HCT116 (cell line): ENCODE results near the gene BCHE. TPM values are rescaled to one million over a fixed set of nuclear protein-coding genes. Genes with fewer than 3 reads are reported as not detected.

Experiments used
- ATAC-seq: fragments of 200-7000 bp; cut with Tn5 transposase; 2 replicates; pipeline ENCODE4 v1.9.1; 2020; ENCODE audit warnings: mild to moderate bottlenecking, moderate library complexity
- BruUV-seq: library from RNA; stranded (reverse); fragments of 400-500 nt; replicated peaks from 2 replicates; lab custom pipeline; 2021; lab: Mats Ljungman, UMichigan
- CTCF ChIA-PET: fragments of 300-600 bp; sonication (Branson Sonifier 250); formaldehyde crosslinking; loops from one replicate; lab custom pipeline; 2021; ENCODE audit warnings: antibody characterized with exemption; lab: Charles Lee
- POLR2A ChIA-PET: fragments of 300-600, 350-600 bp; sonication (Branson Sonifier 250); formaldehyde crosslinking; loops from one replicate; lab custom pipeline; 2021; ENCODE audit warnings: antibody characterized with exemption; lab: Charles Lee
- RAD21 ChIA-PET, 2 experiments: fragments of 300-600 bp; sonication (Branson Sonifier 250); formaldehyde crosslinking; loops; one replicate each; lab custom pipeline; 2023; ENCODE audit warnings: low total read pairs in 2 of 2; ENCODE audit not compliant: uncharacterized antibody in 2 of 2, unreplicated experiment in 2 of 2, low non-redundant PET in 1 of 2; lab: Charles Lee
- DNase-seq: peaks from one replicate; pipeline ENCODE4 v3.0.0-alpha.2; 2010; ENCODE audit warnings: low read depth, low spot score
- H2AFZ ChIP-seq: fragments of 200-600 bp; shearing (Covaris generic), sonication (generic); 2 replicates; pipeline ENCODE4 v1.6.1; 2017; ENCODE audit warnings: low read depth, mixed run types, mixed read lengths, antibody characterized with exemption, low read length; ENCODE audit not compliant: poor library complexity, severe bottlenecking
- H3K27ac ChIP-seq: 2 replicates; pipeline ENCODE4 v1.5.1; 2012; ENCODE audit warnings: low read depth, low read length
- H3K27me3 ChIP-seq: fragments of 200-600 bp; sonication (generic); 2 replicates; pipeline ENCODE4 v1.6.1; 2016; ENCODE audit warnings: mixed run types, low read length, mixed read lengths; ENCODE audit not compliant: insufficient read depth
- H3K36me3 ChIP-seq, 2 experiments: fragments of 200-500 bp in 1 of 2; fragments of 200-600 bp in 1 of 2; sonication (Bioruptor generic) in 1 of 2; sonication (generic) in 1 of 2; 2 replicates each; pipeline versions ENCODE4 v1.5.1 to v1.6.1; 2014 to 2016; ENCODE audit warnings: low read length in 2 of 2, inconsistent platforms in 1 of 2, mixed read lengths in 1 of 2, mixed run types in 1 of 2; ENCODE audit not compliant: insufficient read depth in 2 of 2, control insufficient read depth in 1 of 2
- H3K4me1 ChIP-seq, 2 experiments: fragments of 200-600 bp in 1 of 2; sonication (generic) in 1 of 2; 2 replicates each; pipeline versions ENCODE4 v1.5.1 to v1.6.1; 2012 to 2017; ENCODE audit warnings: low read length in 2 of 2, inconsistent platforms in 1 of 2, mild to moderate bottlenecking in 1 of 2, mixed read lengths in 1 of 2, mixed run types in 1 of 2, moderate library complexity in 1 of 2; ENCODE audit not compliant: insufficient read depth in 2 of 2, control insufficient read depth in 1 of 2
- H3K4me2 ChIP-seq: fragments of 200-600 bp; sonication (generic); 2 replicates; pipeline ENCODE4 v1.6.1; 2017; ENCODE audit warnings: mixed run types, low read length, mixed read lengths
- H3K4me3 ChIP-seq, 2 experiments: fragments of 200-600 bp in 1 of 2; sonication (generic) in 1 of 2; replicated peaks in 1 of 2; 2 replicates each; pipeline ENCODE4 v1.5.1; 2011 to 2016; ENCODE audit warnings: low read length in 2 of 2, control low read depth in 1 of 2, low read depth in 1 of 2, mild to moderate bottlenecking in 1 of 2, mixed read lengths in 1 of 2, mixed run types in 1 of 2
- H3K79me2 ChIP-seq: fragments of 200-600 bp; sonication (generic); 2 replicates; pipeline ENCODE4 v1.6.1; 2017; ENCODE audit warnings: mild to moderate bottlenecking, mixed run types, low read length, moderate library complexity, mixed read lengths; ENCODE audit not compliant: insufficient read depth
- H3K9ac ChIP-seq: fragments of 200-600 bp; sonication (generic); 2 replicates; pipeline ENCODE4 v1.6.1; 2016; ENCODE audit warnings: low read length, mixed read lengths
- H3K9me2 ChIP-seq: fragments of 200-600 bp; sonication (generic), shearing (Covaris generic); 2 replicates; pipeline ENCODE4 v1.6.1; 2017; ENCODE audit warnings: mixed run types, mild to moderate bottlenecking, moderate library complexity; ENCODE audit not compliant: insufficient read depth
- H3K9me3 ChIP-seq, 2 experiments: fragments of 200-500 bp in 1 of 2; fragments of 200-600 bp in 1 of 2; sonication (Bioruptor generic) in 1 of 2; sonication (generic) in 1 of 2; 2 replicates each; pipeline ENCODE4 v1.6.1; 2014 to 2017; ENCODE audit warnings: low read length in 2 of 2, mixed read lengths in 2 of 2, inconsistent platforms in 1 of 2, low read depth in 1 of 2, mild to moderate bottlenecking in 1 of 2, mixed run types in 1 of 2, moderate library complexity in 1 of 2; ENCODE audit not compliant: control insufficient read depth in 1 of 2, insufficient read depth in 1 of 2
- H4K20me1 ChIP-seq: fragments of 200-600 bp; sonication (generic), shearing (Covaris generic); 2 replicates; pipeline ENCODE4 v1.6.1; 2017; ENCODE audit warnings: mixed run types, mild to moderate bottlenecking, moderate library complexity; ENCODE audit not compliant: insufficient read depth
- CBX3 ChIP-seq: IDR thresholded peaks from 2 replicates; pipeline ENCODE4 v1.6.1; 2012; ENCODE audit warnings: low read depth
- CEBPB ChIP-seq: IDR thresholded peaks from 2 replicates; pipeline ENCODE4 v1.6.1; 2012; ENCODE audit warnings: low read depth
- EGR1 ChIP-seq: IDR thresholded peaks from 2 replicates; pipeline ENCODE4 v1.6.1; 2012; ENCODE audit warnings: low read depth
- ELF1 ChIP-seq: IDR thresholded peaks from 2 replicates; pipeline ENCODE4 v1.6.1; 2012; ENCODE audit warnings: low read depth, borderline replicate concordance
- EZH2 ChIP-seq: fragments of 200-600 bp; sonication (generic); IDR thresholded peaks from 2 replicates; pipeline ENCODE4 v1.6.1; 2017; ENCODE audit warnings: antibody characterized with exemption, mixed run types
- EZH2phosphoT487 ChIP-seq: fragments of 200-600 bp; IDR thresholded peaks from 2 replicates; pipeline ENCODE4 v1.6.1; 2018; ENCODE audit warnings: antibody characterized with exemption, borderline replicate concordance
- JUND ChIP-seq: IDR thresholded peaks from 2 replicates; pipeline ENCODE4 v1.6.1; 2012
- POLR2A ChIP-seq: IDR thresholded peaks from 2 replicates; pipeline ENCODE4 v1.7.0; 2011; ENCODE audit warnings: borderline replicate concordance; ENCODE audit not compliant: insufficient read depth, insufficient read length; ENCODE audit errors: extremely low read depth
- RAD21 ChIP-seq: IDR thresholded peaks from 2 replicates; pipeline ENCODE4 v1.6.1; 2012; ENCODE audit warnings: low read depth, mild to moderate bottlenecking
- SP1 ChIP-seq: IDR thresholded peaks from 2 replicates; pipeline ENCODE4 v1.6.1; 2012; ENCODE audit warnings: low read depth
- SRF ChIP-seq: IDR thresholded peaks from 2 replicates; pipeline ENCODE4 v1.6.1; 2012; ENCODE audit warnings: low read depth
- TCF7L2 ChIP-seq: IDR thresholded peaks from 2 replicates; pipeline ENCODE4 v1.7.0; 2011; ENCODE audit warnings: borderline replicate concordance, inconsistent platforms; ENCODE audit not compliant: insufficient read depth, insufficient read length; ENCODE audit errors: extremely low read depth
- YY1 ChIP-seq: IDR thresholded peaks from 2 replicates; pipeline ENCODE4 v1.6.1; 2011; ENCODE audit warnings: low read length, low read depth, moderate library complexity, mild to moderate bottlenecking; ENCODE audit not compliant: insufficient replicate concordance; ENCODE audit errors: extremely low read depth
- ZFX ChIP-seq: fragments of 450-650 bp; IDR thresholded peaks from 2 replicates; pipeline ENCODE4 v1.6.1; 2017
- intact Hi-C: fragments of 100-400 bp; cut with micrococcal nuclease; formaldehyde crosslinking; loops from 2 replicates; pipeline ENCODE4 v1.10.0; 2022
- total RNA-seq: library from RNA; stranded (reverse); gene quantifications from one replicate; pipeline ENCODE4 v1.2.1, GENCODE V29; 2021; ENCODE audit not compliant: unreplicated experiment
- TF ChIP-seq, protein P1 (sequence below): IDR thresholded peaks from 2 replicates; pipeline ENCODE4 v1.6.1; 2011; ENCODE audit warnings: mild to moderate bottlenecking, low read length, moderate library complexity; ENCODE audit not compliant: insufficient replicate concordance; ENCODE audit errors: extremely low read depth
- TF ChIP-seq, protein P2 (sequence below): IDR thresholded peaks from 2 replicates; pipeline ENCODE4 v1.6.1; 2012

Gene BCHE
- total RNA-seq, 1 experiment from 2014 or later: not detected

DNA sequence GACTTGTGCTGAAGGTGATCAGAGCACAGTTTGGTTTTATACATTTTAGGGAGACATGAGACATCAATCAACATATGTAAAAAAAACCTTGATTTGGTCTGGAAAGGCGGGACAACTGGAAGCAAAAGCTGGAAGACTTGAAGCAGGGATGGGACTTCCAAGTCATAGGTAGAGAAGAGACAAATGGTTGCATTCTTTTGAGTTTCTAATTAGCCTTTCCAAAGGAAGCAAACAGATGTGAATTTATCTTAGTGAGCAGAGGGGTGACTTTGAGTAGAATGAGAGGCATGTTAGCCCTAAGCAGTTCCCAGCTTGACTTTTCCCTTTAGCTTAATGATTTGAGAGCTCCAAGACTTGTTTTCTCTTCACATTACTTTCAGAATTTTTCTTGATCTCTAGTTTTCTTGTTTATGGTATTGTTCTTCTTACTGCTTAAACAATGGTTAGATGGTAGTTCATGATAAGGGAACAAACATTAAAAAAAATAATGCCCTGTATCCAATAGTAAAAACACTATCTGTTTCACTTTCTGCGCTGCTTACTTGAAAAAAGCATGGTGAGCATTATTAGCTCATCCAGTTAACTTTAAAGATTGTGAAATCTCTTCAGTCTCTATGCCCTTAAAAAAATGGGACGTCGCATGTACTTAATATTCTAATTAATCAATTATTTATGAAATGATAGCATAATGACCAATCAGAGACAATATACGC lies 48.5 kb upstream of the BCHE start (continued):
- TF ChIP-seq YY1 (no peak), POLR2A (no peak), CBX3 (no peak), RAD21 (no peak), TCF7L2 (no peak), EZH2 (no peak), SRF (no peak)
- TF ChIP-seq, protein P1, sequence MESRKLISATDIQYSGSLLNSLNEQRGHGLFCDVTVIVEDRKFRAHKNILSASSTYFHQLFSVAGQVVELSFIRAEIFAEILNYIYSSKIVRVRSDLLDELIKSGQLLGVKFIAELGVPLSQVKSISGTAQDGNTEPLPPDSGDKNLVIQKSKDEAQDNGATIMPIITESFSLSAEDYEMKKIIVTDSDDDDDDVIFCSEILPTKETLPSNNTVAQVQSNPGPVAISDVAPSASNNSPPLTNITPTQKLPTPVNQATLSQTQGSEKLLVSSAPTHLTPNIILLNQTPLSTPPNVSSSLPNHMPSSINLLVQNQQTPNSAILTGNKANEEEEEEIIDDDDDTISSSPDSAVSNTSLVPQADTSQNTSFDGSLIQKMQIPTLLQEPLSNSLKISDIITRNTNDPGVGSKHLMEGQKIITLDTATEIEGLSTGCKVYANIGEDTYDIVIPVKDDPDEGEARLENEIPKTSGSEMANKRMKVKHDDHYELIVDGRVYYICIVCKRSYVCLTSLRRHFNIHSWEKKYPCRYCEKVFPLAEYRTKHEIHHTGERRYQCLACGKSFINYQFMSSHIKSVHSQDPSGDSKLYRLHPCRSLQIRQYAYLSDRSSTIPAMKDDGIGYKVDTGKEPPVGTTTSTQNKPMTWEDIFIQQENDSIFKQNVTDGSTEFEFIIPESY: no peak

DNA sequence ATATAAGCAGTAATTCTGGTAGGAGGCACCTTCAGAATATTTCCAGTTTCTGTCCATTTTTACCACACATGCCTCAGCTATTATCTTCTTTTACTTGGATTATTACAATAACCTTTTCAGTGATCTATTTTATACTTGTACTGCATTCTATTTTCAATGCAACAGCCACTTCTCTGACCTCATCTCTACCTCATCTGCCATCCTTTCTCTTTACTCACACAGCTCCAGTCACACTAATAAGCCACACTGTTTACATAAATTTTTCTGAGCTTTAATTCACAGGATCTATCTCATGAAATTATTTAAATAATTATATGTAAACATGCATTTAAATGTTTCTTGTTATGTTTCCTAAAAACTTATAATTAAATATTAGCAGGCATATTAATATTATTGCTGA lies 47.3 kb upstream of the BCHE start:
- Histone ChIP-seq H3K27ac (no peak overlapping the region), H3K27me3 (no peaks in the 10 kb centered on the region), H3K4me3 (peak overlapping the region; percentile 43 to 59), H4K20me1 (no peaks in the 10 kb centered on the region), H2AFZ (peak overlapping the region; percentile 42), H3K9ac (peak overlapping the region; percentile 42; the same call in 1 of the 2 replicates), H3K36me3 (no peaks in the 10 kb centered on the region), H3K4me2 (peak overlapping the region; percentile 66), H3K9me2 (no peaks in the 10 kb centered on the region), H3K4me1 (peaks cover 0 to 4% of the 10 kb centered on the region in 2 experiments; a peak in 1 of 4 replicates), H3K79me2 (no peaks in the 10 kb centered on the region; the same call in 1 of the 2 replicates), H3K9me3 (no peaks in the 10 kb centered on the region)
- intact Hi-C loops: no loop called here
- RAD21 ChIA-PET: no interaction called here
- BruUV-seq: no TSS peak
- TF ChIP-seq EGR1 (no peak), JUND (no peak), CEBPB (no peak), ZFX (no peak), TCF7L2 (no peak), EZH2phosphoT487 (no peak), ELF1 (no peak), RAD21 (no peak), SP1 (no peak)
- TF ChIP-seq, protein P2, sequence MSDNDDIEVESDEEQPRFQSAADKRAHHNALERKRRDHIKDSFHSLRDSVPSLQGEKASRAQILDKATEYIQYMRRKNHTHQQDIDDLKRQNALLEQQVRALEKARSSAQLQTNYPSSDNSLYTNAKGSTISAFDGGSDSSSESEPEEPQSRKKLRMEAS: no peak
- DNase-seq (no peak), ATAC-seq (peak; percentile 46; the same call in 1 of the 2 replicates)
- POLR2A ChIA-PET: no interaction called here
- CTCF ChIA-PET: no interaction called here
